SU-DHL-6 (cell line): ENCODE results near the gene ABCC4.

Experiments used
- H2AFZ ChIP-seq: fragments of 200-600 bp; sonication (generic); 2 replicates; pipeline ENCODE4 v1.6.1; 2014; ENCODE audit warnings: low read depth, mild to moderate bottlenecking, moderate library complexity, mixed read lengths, antibody characterized with exemption, low read length; ENCODE audit not compliant: severe bottlenecking
- H3F3A ChIP-seq: fragments of 200-600 bp; shearing (Covaris generic); 2 replicates; pipeline ENCODE4 v1.6.0; 2016; ENCODE audit warnings: antibody characterized with exemption, mild to moderate bottlenecking; ENCODE audit not compliant: insufficient read depth
- H3K27ac ChIP-seq: fragments of 200-600 bp; sonication (generic); 2 replicates; pipeline ENCODE4 v1.5.1; 2016; ENCODE audit warnings: low read depth, mild to moderate bottlenecking, low read length, moderate library complexity, mixed read lengths
- H3K27me3 ChIP-seq: fragments of 200-600 bp; sonication (generic), shearing (Covaris generic); 2 replicates; pipeline ENCODE4 v1.6.0; 2014; ENCODE audit warnings: mild to moderate bottlenecking, low read length
- H3K36me3 ChIP-seq: fragments of 200-600 bp; sonication (generic); 2 replicates; pipeline ENCODE4 v1.6.1; 2014; ENCODE audit warnings: mild to moderate bottlenecking, low read length, mixed read lengths
- H3K4me2 ChIP-seq: fragments of 300-600, 200-600 bp; shearing (Covaris generic), sonication (generic); 2 replicates; pipeline ENCODE4 v1.6.0; 2014; ENCODE audit warnings: low read length, low read depth, mild to moderate bottlenecking; ENCODE audit not compliant: poor library complexity, severe bottlenecking
- H3K4me3 ChIP-seq: fragments of 200-600 bp; sonication (generic); 2 replicates; pipeline ENCODE4 v1.5.1; 2014; ENCODE audit warnings: antibody characterized with exemption, low read length, mild to moderate bottlenecking, mixed read lengths; ENCODE audit not compliant: insufficient read depth, poor library complexity, severe bottlenecking
- H3K79me2 ChIP-seq: fragments of 200-600 bp; sonication (generic); 2 replicates; pipeline ENCODE4 v1.6.1; 2014; ENCODE audit warnings: mild to moderate bottlenecking, low read length, moderate library complexity; ENCODE audit not compliant: insufficient read depth
- H3K9ac ChIP-seq: fragments of 200-600 bp; sonication (generic); 2 replicates; pipeline ENCODE4 v1.7.0; 2014; ENCODE audit warnings: mild to moderate bottlenecking, low read length
- H3K9me2 ChIP-seq: fragments of 200-600 bp; sonication (generic); replicated peaks from 2 replicates; pipeline ENCODE4 v1.6.1; 2014; ENCODE audit warnings: low read length; ENCODE audit not compliant: insufficient read depth
- H3K9me3 ChIP-seq: fragments of 200-600 bp; sonication (generic); 2 replicates; pipeline ENCODE4 v1.6.1; 2014; ENCODE audit warnings: low read length, mixed read lengths; ENCODE audit not compliant: insufficient read depth
- H4K20me1 ChIP-seq: fragments of 200-600 bp; sonication (generic); 2 replicates; pipeline ENCODE4 v1.6.1; 2014; ENCODE audit warnings: low read depth, mild to moderate bottlenecking, antibody characterized with exemption, low read length, moderate library complexity, mixed read lengths
- CTCF ChIP-seq: fragments of 200-600 bp; sonication (generic); IDR thresholded peaks from one replicate; pipeline ENCODE4 v1.5.1; 2017; ENCODE audit warnings: antibody characterized with exemption, mild to moderate bottlenecking, low read length, moderate library complexity; ENCODE audit not compliant: insufficient read depth, poor library complexity, severe bottlenecking
- EZH2phosphoT487 ChIP-seq: fragments of 200-600 bp; sonication (generic), shearing (Covaris generic); conservative IDR thresholded peaks from 2 replicates; pipeline ENCODE4 v1.6.1; 2018; ENCODE audit warnings: mild to moderate bottlenecking, antibody characterized with exemption, low read length, moderate library complexity, mixed read lengths

ABCC4 gene

GRCh38 chr13:95298971-95299621 lies 2.2 kb downstream of the ABCC4 start:
- Histone ChIP-seq H3K27ac (no peak overlapping the region), H3K4me2 (peak overlapping the region; percentile 22), H3K4me3 (no peak overlapping the region), H4K20me1 (no peaks in the 10 kb centered on the region), H3K79me2 (peaks cover 53% of the 10 kb centered on the region), H2AFZ (no peak overlapping the region), H3K27me3 (no peaks in the 10 kb centered on the region), H3K9ac (no peak overlapping the region), H3F3A (peaks cover 7% of the 10 kb centered on the region; the same call in 1 of the 2 replicates), H3K9me3 (no peaks in the 10 kb centered on the region), H3K36me3 (no peaks in the 10 kb centered on the region), H3K9me2 (no peaks in the 10 kb centered on the region)
- TF ChIP-seq CTCF: no peak
- TF ChIP-seq EZH2phosphoT487: no peak

DNA sequence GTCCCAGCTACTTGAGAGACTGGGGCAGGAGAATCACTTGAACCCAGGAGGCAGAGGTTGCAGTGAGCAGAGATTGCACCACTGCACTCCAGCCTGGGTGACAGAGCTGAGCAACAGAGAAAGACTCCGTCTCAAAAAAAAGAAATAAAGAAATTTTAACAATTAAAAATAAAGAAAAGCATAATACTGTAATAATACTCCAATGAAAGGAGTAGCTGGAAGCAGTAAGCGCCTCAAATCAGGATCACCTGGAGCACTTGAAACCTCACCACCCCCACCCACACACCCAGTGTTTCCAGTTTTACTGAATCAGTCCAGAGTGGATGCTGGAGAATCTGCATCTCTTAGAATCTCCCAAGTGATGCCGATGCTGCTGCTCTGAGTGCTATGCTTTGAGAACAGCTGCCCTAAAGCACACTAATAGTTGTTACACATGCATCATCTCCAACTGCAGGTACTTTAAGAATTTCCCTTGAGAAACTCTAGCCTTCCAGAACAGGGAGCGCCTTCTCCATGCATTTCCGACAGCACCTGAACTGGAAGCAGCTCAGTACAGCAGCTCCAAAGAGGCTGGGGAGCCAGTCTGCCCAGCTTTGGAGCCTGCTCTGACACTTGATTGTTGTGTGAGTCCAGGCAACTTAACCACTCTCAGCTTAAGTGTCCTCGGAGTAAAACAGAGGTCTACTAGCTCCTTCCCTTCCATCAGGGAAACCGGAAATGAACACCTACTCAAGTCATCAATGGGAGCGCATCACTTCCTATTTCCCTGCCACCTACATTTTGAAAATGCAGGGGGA lies 2.9 kb downstream of the ABCC4 start:
- peaks cover 7% of the 10 kb centered on the region; the same call in 1 of the 2 replicates for H3F3A ChIP-seq
- H3K9me3 ChIP-seq: no peaks in the 10 kb centered on the region
- H3K4me2 ChIP-seq: no peak overlapping the region
- no peak overlapping the region for H3K4me3 ChIP-seq
- H4K20me1 ChIP-seq: no peaks in the 10 kb centered on the region
- H3K27ac ChIP-seq: no peak overlapping the region
- TF ChIP-seq CTCF: no peak
- TF ChIP-seq EZH2phosphoT487: no peak
- H3K27me3 ChIP-seq: no peaks in the 10 kb centered on the region
- H3K36me3 ChIP-seq: no peaks in the 10 kb centered on the region
- peaks cover 53% of the 10 kb centered on the region for H3K79me2 ChIP-seq
- H2AFZ ChIP-seq: no peak overlapping the region
- H3K9me2 ChIP-seq: no peaks in the 10 kb centered on the region
- no peak overlapping the region for H3K9ac ChIP-seq

DNA sequence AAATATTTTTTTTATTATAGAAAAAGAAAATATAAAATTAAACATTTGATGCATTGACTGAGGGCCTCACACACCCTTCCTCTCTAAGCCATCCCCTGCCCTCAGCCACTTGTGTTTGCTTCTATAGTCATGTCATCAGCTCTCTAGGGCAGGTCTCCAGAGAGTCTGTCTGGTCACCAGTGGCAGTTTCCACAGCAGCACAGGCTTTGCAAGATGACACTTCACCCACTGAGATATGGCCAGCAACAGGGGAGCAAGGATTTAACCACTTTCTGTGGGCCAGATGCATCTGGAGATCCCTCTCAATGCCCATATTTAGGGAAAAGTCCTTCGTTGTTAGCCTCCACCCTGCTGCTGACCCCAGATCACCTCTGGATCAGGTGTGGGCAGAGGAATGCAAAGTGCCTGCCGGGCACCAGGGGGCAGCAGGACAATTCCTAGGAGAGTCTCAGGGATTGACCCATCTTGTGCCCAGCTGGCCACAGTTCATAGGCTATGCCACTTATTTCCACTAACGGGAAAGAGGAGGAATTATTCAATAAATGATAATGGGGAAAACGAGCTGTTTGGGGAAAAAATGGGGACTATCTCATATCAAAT lies 4.8 kb downstream of the ABCC4 start:
- H3K36me3 ChIP-seq: no peaks in the 10 kb centered on the region
- no peaks in the 10 kb centered on the region for H4K20me1 ChIP-seq
- H3K4me3 ChIP-seq: no peak overlapping the region
- no peak overlapping the region for H3K9ac ChIP-seq
- no peak overlapping the region for H3K4me2 ChIP-seq
- H2AFZ ChIP-seq: no peak overlapping the region
- H3K79me2 ChIP-seq: peaks cover 70% of the 10 kb centered on the region
- H3K27ac ChIP-seq: no peak overlapping the region
- TF ChIP-seq EZH2phosphoT487 (no peak), CTCF (peak; percentile 91)
- no peaks in the 10 kb centered on the region for H3K9me2 ChIP-seq
- H3K9me3 ChIP-seq: no peaks in the 10 kb centered on the region
- no peaks in the 10 kb centered on the region for H3K27me3 ChIP-seq
- H3F3A ChIP-seq: 0 out of 2 replicates have a peak, but pooled peaks cover 3% of the 10 kb centered on the region
